OCI-LY7 (cell line): ENCODE results near the gene CXCL16. TPM values are rescaled to one million over a fixed set of nuclear protein-coding genes. Genes with fewer than 3 reads are reported as not detected.

ENCODE experiments used
- BruUV-seq: library from RNA; stranded (reverse); fragments of 400-500 nt; replicated peaks from 2 replicates; lab custom pipeline; 2021; lab: Mats Ljungman, UMichigan
- CTCF ChIA-PET: fragments of 300-600 bp; sonication (Branson Sonifier 250); formaldehyde crosslinking; loops from one replicate; lab custom pipeline; 2022; ENCODE audit warnings: antibody characterized with exemption; ENCODE audit not compliant: unreplicated experiment; lab: Charles Lee
- POLR2A ChIA-PET: fragments of 300-600 bp; sonication (Branson Sonifier 250); formaldehyde crosslinking; loops from one replicate; lab custom pipeline; 2022; ENCODE audit warnings: antibody characterized with exemption; lab: Charles Lee
- DNase-seq: peaks from one replicate; pipeline ENCODE4 v3.0.0-alpha.2; 2015; ENCODE audit warnings: low spot score
- H2AFZ ChIP-seq: fragments of 200-600 bp; sonication (generic), shearing (Covaris generic); 2 replicates; pipeline ENCODE4 v1.6.1; 2014; ENCODE audit warnings: mild to moderate bottlenecking, antibody characterized with exemption, low read length, moderate library complexity
- H3K27ac ChIP-seq: fragments of 200-600 bp; sonication (generic); 2 replicates; pipeline ENCODE4 v1.5.1; 2014; ENCODE audit warnings: mixed run types, low read depth, mild to moderate bottlenecking, moderate library complexity, low read length, inconsistent platforms; ENCODE audit not compliant: poor library complexity, severe bottlenecking
- H3K36me3 ChIP-seq: fragments of 200-600 bp; sonication (generic); 2 replicates; pipeline ENCODE4 v1.6.1; 2014; ENCODE audit warnings: mild to moderate bottlenecking, antibody characterized with exemption, low read length, moderate library complexity, mixed read lengths; ENCODE audit not compliant: insufficient read depth
- H3K4me1 ChIP-seq: fragments of 200-600 bp; sonication (generic); 2 replicates; pipeline ENCODE4 v1.5.1; 2014; ENCODE audit warnings: mild to moderate bottlenecking, low read length; ENCODE audit not compliant: insufficient read depth, poor library complexity, severe bottlenecking
- H3K4me2 ChIP-seq: fragments of 200-600 bp; sonication (generic); 2 replicates; pipeline ENCODE4 v1.6.1; 2014; ENCODE audit warnings: mild to moderate bottlenecking, low read length
- H3K4me3 ChIP-seq: fragments of 200-600 bp; sonication (generic); 2 replicates; pipeline ENCODE4 v1.5.1; 2014; ENCODE audit warnings: mild to moderate bottlenecking, low read depth, low read length; ENCODE audit not compliant: poor library complexity, severe bottlenecking
- H3K79me2 ChIP-seq: fragments of 200-600 bp; sonication (generic); 2 replicates; pipeline ENCODE4 v1.6.1; 2016; ENCODE audit warnings: low read depth, mild to moderate bottlenecking, low read length, moderate library complexity, mixed read lengths; ENCODE audit not compliant: insufficient read depth
- H3K9me2 ChIP-seq: fragments of 200-600 bp; sonication (generic); 2 replicates; pipeline ENCODE4 v1.6.1; 2016; ENCODE audit warnings: mild to moderate bottlenecking, low read length, mixed read lengths; ENCODE audit not compliant: insufficient read depth
- H3K9me3 ChIP-seq: fragments of 200-600 bp; sonication (generic); 2 replicates; pipeline ENCODE4 v1.6.1; 2014; ENCODE audit warnings: mild to moderate bottlenecking, mixed run types, low read length, mixed read lengths
- H4K20me1 ChIP-seq: fragments of 200-600 bp; sonication (generic); 2 replicates; pipeline ENCODE4 v1.6.1; 2014; ENCODE audit warnings: mild to moderate bottlenecking, antibody characterized with exemption, low read length, moderate library complexity, mixed read lengths; ENCODE audit not compliant: insufficient read depth
- CTCF ChIP-seq: fragments of 200-600 bp; sonication (generic); conservative IDR thresholded peaks from 2 replicates; pipeline ENCODE4 v1.5.1; 2014; ENCODE audit warnings: mild to moderate bottlenecking, antibody characterized with exemption, low read length, moderate library complexity, mixed read lengths
- EZH2phosphoT487 ChIP-seq: fragments of 200-600 bp; sonication (generic); IDR thresholded peaks from 2 replicates; pipeline ENCODE4 v1.6.1; 2018; ENCODE audit warnings: low read depth, borderline replicate concordance, mild to moderate bottlenecking, mixed run types, antibody characterized with exemption, low read length, moderate library complexity, mixed read lengths
- intact Hi-C: fragments of 100-400 bp; cut with micrococcal nuclease; formaldehyde crosslinking; loops from one replicate; pipeline ENCODE4 v1.10.0; 2022; ENCODE audit not compliant: unreplicated experiment
- total RNA-seq, 2 experiments: library from RNA; depleted of rRNA in 1 of 2; stranded (reverse); fragments of >200 nt in 1 of 2; shearing (Covaris generic) in 1 of 2; gene quantifications; 2 replicates each; pipeline ENCODE4 v1.2.3, GENCODE V29; 2014 to 2022

Gene CXCL16
- total RNA-seq, 2 experiments from 2014 or later = not detected

- Histone ChIP-seq H3K9me2 (no peaks in the 10 kb centered on the region), H3K36me3 (peaks cover 51% of the 10 kb centered on the region), H4K20me1 (no peaks in the 10 kb centered on the region), H3K4me3 (no peak overlapping the region), H2AFZ (no peak overlapping the region), H3K4me1 (peaks cover 10% of the 10 kb centered on the region), H3K27ac (no peak overlapping the region), H3K9me3 (no peaks in the 10 kb centered on the region), H3K79me2 (no peaks in the 10 kb centered on the region), H3K4me2 (no peak overlapping the region)
- POLR2A ChIA-PET = interaction anchor here (0.7 kb wide), 1 partner anchor 44 kb away, joined by 4 read pairs; no protein-coding TSS in a partner anchor
- DNase-seq = no peak
- CTCF ChIA-PET = no interaction called here
- TF ChIP-seq CTCF (no peak), EZH2phosphoT487 (no peak)
- BruUV-seq = no TSS peak
- intact Hi-C loops = no loop called here
These were observed 20.6 kb downstream of the CXCL16 start for GRCh38 chr17:4719146-4719545.

DNA sequence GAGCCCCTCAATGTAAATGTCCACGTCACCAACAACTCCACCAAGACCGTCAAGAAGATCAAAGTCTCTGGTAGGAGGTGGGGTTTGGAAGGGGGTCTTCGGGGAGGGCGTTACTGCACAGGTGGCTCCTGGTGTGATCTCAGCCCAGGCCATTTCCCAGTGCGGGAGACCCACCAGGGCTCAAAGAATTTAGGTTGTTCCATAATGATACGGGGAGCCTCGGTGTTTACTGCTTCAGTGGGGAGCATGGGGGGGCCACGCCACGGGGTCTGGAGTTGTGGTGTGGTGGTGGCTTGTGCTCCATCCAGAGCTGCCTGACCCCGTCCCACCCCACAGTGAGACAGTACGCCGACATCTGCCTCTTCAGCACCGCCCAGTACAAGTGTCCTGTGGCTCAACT, 21.5 kb downstream of the CXCL16 start:
- Histone ChIP-seq H4K20me1 (no peaks in the 10 kb centered on the region), H2AFZ (no peak overlapping the region), H3K79me2 (no peaks in the 10 kb centered on the region), H3K4me3 (no peak overlapping the region), H3K27ac (no peak overlapping the region), H3K4me2 (no peak overlapping the region), H3K4me1 (peaks cover 11% of the 10 kb centered on the region), H3K9me2 (no peaks in the 10 kb centered on the region), H3K9me3 (no peaks in the 10 kb centered on the region), H3K36me3 (peaks cover 51% of the 10 kb centered on the region)
- POLR2A ChIA-PET = no interaction called here
- intact Hi-C loops = no loop called here
- no TSS peak for BruUV-seq
- CTCF ChIA-PET = no interaction called here
- DNase-seq = no peak
- no peak for TF ChIP-seq CTCF
- TF ChIP-seq EZH2phosphoT487 = no peak

DNA sequence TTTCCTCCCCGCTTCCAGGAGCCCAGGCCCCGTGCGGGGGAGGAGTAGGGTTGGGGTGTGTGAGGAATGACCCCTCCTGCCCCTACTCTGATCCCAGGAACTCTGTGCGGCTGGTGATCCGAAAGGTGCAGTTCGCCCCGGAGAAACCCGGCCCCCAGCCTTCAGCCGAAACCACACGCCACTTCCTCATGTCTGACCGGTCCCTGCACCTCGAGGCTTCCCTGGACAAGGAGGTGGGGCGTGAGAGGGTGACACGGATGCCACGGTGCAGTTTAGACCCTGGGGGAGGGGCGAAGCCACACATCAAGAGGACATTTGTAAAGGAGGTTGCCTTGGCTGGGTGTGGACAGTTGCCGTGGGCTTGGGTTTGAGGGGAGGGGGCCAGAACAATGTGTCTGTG, 21.9 kb downstream of the CXCL16 start:
- ChIA-PET CTCF (no interaction called here), POLR2A (no interaction called here)
- Histone ChIP-seq H3K27ac (no peak overlapping the region), H3K4me1 (peaks cover 11% of the 10 kb centered on the region), H3K36me3 (peaks cover 51% of the 10 kb centered on the region), H3K79me2 (no peaks in the 10 kb centered on the region), H3K4me2 (no peak overlapping the region), H2AFZ (no peak overlapping the region), H4K20me1 (no peaks in the 10 kb centered on the region), H3K9me2 (no peaks in the 10 kb centered on the region), H3K9me3 (no peaks in the 10 kb centered on the region), H3K4me3 (no peak overlapping the region)
- TF ChIP-seq CTCF (no peak), EZH2phosphoT487 (no peak)
- BruUV-seq = no TSS peak
- DNase-seq = no peak
- intact Hi-C loops = no loop called here
